GM19452 (cell line): ENCODE measurements around the gene RBKS.
A peak's percentile ranks its signal among the peaks of the same experiment; 100 is the strongest.

Source experiments
- ATAC-seq: cut with Tn5 transposase; IDR thresholded peaks from one replicate; pipeline ENCODE4 v1.9.1; 2021; ENCODE audit not compliant: unreplicated experiment

RBKS gene

DNA sequence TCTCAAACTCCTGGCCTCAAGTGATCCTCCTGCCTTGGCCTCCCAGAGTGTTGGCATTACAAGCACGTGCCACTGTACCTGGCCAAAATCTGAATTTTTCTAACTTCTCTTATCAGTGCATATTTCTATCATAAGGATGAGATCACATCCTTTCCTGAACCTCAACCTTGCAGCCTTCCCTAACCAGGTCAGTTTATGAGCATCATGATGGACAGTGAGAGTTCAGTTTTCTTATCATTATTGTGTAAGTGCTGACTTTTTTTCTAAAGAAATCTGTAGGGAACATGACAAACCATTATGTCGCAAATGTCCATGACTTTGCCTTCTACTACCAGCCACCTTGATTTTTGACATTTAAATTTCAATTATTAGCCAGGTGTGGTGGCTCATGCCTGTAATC lies 87.1 kb downstream of the RBKS start:
- no peak for ATAC-seq

DNA sequence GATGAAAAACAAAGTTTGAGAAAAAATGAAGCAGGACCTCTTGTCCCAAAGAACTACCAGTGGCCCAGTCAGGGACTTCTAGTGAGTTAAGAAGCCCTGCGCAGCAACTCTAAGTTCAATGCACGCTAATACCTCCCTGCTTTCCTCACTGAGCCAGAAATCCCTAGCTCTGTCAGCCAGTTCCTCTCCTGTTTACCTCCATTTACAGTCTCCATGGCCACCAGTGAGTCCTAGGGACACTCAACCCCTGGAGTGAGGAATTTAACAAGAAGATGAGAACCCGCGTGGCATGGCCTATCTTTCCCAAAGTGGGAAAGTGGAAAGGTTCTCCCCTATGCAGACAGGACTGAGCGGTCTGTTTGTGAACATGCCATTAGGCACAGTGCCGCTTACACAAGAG lies 87.6 kb downstream of the RBKS start:
- no peak for ATAC-seq

DNA sequence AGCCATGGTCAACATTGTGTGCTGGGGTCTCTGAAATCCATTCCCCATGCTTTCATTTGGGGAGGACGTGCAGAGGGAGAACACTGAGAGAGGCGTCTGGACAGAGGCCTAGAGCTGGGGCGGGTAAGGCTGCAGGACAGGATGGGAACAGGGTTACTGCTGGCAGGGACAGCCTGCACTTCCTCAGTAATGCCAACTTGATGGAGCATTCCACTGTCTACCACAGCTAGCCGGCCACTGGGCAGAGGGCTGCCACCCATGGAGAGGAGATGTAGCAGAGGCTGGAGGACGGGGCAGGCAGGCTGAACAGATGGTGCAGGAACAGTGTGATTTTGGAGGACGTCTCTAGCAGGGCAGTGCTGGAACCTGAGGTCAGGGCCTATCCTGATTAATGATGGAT lies 89.3 kb downstream of the RBKS start:
- no peak for ATAC-seq

DNA sequence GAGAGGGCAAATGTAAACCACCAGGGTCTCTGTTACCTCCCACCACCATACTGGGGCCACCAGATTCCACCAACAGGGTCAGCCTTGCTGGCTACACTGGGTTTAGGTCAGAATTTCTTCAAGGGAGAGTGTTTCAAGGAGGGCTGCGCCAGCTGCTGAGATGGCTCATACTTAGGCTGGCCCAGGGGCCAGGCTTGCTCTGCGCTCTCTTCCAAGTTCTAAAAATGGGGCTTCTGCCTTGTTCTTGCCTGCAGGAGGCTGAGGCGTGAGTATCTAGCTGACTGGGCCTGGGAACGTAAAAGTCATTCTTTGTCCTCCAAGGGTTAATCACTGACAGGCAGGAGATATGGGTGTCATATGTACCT lies 90.6 kb downstream of the RBKS start:
- no peak for ATAC-seq

DNA sequence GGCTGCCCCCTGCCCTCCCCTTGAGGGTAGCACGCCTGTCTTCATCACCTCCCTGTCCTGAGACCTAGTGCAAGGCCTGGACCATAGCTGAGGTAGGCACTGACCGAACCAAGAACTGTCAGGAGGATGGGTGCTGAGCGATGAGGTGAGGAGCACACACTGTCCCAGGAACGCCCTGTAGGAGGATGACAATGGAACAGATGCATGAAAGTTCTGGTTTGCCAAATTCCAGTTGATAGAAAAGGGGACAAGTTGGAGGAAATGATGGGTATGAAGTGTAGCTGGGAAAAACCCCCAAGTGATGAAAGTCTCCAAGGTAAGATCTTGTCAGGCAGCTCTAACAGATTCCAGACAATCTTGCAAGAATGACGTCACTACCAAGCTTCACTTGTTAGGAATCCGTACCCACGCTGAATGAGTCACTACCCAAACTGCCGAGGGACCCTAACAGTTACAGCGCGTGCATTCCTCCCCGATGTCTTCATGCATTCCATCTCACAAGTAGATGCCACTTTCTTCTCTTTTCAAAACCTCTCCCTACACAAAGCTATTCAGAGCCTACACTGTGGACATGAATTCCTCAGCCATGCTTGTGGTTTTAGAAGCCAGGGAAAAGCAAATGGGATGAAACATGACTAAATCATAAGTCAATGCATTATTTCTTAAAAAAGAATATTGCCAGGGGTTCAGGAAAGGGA lies 91.1 kb downstream of the RBKS start:
- ATAC-seq, result no peak

DNA sequence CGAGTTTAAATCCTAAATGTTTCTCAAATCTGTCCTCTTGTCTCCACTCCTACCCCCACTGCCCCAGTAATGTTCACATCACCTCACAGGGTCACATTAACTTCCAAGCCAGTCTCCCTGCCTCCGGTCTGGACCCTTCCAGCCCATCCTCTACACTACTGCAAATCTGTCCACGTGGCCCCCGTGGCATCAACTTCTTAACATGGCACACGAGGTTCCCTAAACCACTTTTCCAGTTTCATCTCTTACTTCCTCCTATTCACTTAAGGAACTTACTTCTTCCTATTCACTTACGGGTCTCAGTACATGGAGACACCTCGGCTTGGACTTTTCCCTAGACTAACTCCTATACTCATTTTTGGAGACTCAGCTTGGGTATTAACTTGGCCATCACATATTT lies 91.7 kb downstream of the RBKS start:
- ATAC-seq, result no peak

DNA sequence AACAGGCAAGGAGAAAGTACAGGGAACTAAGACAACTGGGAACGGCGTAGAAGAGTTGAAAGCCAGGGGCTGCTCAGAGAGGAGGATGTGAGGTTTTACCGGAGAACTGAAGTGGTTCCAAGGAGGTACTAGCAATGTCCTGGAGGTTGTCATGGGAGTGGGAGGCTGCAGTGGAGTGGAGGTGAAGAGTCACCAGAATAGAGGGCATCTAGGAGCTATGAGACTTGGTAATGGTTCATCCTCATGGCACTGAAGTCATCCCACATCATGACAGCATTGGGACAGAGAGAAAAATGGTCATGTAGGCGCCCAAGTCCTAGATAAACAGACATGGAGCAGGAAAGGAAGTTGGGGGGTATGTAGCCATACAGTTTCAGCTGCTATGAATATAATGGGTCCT lies 92.3 kb downstream of the RBKS start:
- no peak for ATAC-seq

DNA sequence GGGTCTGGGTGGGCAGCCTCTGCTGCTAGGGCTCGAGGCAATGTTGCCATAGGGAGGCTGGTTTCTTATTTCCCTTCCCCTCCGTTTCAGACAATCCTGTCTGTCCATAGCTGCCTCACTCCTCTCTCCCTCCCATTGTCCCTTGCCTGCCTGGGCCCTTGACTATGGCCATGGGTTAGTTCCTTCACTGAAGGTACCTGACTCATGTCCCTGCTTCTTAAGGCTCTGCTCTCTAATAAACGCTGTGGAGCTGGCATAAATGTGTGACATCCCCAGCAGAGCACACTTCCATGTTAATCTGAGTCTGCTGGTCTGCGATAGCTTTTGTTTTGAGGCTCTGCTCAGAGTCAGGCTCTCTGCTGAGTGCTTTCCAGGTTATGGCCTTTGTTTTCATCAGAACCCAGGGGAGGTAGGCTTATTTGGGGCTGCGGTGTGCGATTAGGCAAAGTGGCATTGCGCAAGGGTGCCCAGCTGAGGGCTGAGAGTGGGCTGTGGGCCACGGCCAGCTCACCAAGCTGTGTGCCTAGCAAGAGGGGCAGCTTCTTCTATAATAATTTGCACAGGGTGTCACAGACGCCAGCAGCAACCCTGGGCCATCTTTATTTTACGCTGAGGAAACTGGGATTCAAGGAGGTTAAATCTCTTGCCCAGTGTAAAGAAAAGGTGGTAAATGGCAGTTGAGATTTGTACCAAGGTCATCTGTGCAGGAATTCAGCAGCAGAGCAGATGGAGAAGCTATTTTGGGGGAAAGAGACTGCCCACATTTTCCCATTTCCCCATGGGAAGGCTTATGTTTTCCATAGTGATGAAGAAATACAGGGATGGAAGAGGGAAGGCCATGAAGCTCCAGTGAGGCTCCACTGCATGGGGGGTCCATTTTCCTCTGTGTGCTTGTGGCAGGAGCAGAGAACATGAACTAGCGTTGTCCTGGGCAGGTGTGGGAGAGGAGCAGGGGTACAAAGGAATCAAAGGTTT lies 93.1 kb downstream of the RBKS start:
- no peak for ATAC-seq

DNA sequence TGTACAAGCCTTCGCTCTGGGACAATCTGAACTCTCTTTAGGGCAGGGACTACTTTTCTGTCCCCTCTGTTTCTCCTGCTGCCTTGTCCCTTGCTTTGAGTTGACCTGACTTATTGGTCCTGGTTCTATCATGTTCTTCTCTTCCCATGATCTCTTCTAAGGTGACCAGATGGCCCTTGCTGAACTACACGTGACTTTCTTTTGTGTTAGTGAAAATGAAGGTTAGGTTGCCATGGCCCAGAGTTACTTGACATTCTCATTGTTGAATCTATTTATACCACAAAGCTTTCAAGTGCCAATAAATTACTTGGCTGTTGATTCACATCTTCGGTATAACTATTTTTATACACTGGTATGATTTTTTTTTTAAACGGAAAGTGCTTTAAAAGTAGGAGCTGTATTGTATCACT lies 94.3 kb downstream of the RBKS start:
- ATAC-seq, result no peak

DNA sequence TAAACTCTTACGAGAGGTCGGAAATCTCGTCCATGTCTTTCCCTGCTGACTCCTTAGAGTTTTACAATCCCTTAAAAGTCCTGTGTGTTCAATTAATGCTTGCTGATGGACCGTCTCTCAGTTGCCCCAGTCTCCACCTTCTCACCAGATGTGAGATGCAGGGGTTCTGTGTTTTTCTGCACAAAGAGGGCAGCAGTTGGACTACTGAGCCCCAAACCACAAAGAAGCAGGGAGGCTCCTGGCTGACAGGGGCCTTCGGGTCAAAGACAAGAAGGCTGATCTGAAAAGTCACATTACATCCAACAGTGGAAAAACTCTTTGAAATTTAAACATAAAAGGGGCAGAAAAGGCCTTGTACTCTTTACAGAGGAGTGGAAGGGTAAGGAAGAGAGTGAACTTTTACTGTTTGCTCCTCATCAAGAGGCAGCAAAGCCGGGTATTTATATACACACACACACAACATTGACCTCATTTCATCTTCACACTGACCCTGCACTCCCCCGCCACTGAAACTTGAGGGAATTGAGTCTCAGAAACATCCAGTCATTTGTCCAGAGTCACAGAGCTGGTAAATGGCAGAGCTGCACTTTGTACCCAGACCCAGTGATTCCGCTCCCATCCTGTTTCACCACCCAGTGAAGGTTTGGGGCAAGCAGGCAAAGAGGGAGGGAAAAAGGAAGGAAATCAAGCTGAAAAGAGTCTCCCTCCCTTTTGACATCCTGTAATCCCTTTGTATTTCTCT lies 94.9 kb downstream of the RBKS start:
- no peak for ATAC-seq

DNA sequence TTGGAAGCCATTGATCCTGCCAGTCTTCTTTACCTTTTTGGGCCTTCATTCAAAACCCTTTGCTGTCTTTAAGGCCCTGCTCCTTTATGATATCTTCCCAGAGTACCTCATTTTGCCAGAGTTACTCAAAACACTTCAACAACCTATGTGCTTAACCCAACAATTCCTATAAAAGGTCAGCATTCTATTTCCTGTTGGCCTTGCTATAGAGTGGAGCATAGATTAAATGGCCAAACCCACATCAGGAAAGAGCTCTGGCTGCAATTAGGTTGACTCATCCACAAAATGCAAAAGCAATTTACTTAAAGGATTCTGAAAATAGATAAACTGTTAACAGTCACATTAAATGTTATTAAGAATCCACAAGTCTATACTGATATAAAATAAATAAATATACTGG lies 97.4 kb downstream of the RBKS start:
- ATAC-seq, result no peak

DNA sequence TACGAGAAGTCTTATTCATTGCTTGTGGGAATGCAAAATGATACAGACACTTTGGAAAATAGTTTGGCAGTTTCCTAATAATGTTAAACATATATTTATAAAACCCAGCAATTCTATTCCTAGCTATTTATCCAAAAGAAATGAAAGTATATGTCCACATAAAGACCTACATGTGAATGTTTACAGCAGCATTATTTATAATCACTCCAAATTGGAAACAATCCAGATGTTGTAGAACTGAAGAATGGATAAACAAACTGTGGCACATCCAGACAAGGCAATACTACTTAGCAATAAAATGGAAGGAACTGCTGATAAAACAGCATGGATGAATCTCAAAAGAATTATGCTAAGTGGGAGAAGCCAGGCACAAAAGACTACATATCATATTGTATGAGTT lies 99.4 kb downstream of the RBKS start:
- ATAC-seq, result no peak

DNA sequence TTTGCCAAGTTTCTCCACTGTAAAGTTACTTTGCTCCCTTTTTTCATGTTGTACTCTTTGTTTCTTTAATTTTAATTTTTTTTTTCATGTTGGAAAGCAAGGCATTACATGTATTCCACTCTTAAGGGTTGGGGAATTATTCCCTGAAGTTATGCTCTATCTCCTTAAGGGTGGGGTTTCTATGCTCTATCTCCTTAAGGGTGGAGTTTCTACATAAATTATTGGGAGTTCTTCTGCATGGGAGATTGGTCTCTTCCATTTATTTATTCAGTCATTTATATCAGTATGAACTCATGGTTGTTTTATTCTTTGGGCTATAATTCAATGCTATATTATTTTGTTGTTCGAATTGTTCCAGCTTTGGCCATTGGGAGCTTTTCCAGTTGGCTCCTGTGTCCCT lies 107.5 kb downstream of the RBKS start:
- no peak for ATAC-seq

DNA sequence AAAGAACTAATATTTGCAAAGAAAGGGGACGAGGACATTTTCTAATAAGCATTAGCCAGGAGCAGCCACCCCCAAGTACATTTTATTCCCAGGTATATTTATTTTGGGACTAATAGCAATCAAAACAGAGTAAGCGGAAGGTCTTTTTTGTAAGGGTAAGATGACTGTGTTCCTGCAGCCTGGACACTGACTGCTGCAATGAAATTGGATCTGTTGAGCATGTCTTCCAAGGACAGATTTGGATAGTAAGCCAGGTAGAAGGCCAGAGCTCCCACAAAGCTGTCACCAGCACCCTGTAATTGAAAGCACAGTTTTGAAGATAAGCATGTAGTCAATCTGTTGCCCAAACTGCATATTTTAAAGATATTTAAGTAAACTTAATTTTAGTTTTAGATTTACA lies 108.7 kb downstream of the RBKS start:
- ATAC-seq, result no peak

DNA sequence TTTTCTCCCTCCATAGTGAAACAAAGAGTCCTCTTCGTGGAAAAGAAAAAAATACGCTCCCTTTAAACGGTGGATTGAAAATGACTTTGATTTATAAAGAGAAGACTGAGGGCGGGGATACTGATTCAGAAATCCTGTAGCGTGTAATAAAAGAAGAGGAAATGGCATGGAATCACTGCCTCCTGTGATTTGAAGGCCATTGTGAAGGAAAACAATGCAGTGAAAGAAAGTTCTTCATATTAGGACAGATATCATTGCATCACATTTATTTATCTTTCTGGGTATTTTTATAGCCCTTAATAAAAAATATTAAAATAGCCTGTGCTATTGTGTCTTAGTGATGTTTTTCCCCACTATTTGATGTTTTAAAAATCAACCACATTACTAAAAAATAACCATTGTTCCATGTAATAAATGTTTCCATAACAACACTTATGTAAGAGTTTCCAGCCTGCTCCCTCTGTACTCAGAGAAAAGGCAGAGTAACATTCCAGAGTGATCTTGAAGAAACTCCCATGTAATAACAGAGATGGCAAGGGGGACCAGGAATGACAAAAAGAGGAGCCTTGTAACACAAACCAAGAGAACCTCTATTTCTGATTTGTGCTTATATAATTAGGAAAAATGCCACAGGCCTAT lies 110.7 kb downstream of the RBKS start:
- ATAC-seq, result no peak

DNA sequence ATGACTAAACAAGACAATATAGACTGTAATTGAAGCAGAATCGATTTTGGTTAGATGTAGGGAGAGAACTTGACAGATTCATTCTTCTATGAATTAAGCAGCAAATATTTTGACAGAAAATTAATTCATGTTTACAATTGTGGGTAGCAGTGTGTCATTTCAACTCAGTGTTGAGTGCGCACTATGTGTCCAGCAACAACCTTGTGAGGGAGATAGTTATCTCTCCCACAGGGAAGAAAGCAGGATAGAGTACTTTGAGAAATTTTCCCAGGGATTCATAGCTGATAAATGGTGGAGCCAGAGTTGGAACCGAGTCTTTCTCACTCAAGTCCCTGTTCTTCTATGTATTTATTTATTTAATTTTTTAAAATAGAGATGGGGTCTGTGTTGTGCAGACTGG lies 113.5 kb downstream of the RBKS start:
- no peak for ATAC-seq

DNA sequence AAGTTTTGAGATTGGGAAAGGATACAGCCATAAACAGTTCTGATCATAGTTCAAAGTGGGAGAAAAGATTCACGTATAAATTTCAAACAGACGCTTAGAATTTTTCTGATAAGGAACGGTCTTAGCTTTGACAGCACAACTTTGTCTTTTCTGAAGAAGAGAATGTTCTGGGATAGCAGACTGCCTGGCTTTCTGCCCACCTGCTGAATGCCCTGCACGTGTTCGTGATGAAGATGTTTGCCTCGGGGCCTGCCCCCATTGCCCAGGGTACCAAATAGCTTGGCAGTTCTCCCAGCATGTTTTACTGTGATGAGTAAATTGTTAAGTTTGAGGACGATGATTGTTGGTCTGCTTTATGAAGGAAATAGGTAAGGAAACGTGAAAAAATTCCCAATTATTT lies 114.1 kb downstream of the RBKS start:
- no peak for ATAC-seq

DNA sequence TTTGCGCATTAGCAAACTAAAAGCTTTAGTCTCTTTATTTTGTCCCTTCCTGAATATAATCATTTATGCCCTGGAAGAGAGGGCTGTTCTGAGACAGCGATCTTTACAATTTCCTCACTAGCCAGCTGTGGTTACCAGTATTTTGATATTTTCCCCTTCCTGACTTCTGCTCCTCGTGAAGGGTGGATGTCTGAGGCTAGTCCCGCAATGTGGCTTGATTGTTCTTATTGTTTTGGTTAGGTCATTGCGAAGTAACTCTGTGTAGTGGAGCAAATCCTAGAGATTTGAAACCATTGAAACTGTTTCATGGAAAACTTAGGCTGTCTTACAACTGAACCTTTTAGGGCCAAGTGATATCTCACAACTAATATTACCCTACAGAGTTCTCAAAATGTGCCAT lies 116.2 kb downstream of the RBKS start:
- ATAC-seq, result no peak

DNA sequence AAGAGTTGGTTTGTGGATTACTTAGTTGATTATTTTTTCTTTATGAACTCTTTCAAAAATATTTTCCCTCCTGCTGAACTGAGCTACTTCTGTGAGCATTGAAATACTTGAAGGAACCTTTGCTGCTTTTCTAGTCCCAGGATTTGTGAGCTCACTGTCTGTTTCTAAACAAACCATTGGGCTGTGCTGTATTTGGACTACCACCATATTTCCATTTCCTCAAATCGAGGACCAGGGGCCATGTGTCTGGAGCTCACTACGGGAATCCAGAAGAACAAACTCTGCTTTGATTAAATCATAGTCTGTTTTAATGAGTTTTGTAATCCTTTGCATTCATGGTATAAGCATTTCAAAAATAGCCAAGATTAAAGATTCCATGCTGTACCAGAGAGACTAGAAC lies 117.4 kb downstream of the RBKS start:
- ATAC-seq, result no peak

DNA sequence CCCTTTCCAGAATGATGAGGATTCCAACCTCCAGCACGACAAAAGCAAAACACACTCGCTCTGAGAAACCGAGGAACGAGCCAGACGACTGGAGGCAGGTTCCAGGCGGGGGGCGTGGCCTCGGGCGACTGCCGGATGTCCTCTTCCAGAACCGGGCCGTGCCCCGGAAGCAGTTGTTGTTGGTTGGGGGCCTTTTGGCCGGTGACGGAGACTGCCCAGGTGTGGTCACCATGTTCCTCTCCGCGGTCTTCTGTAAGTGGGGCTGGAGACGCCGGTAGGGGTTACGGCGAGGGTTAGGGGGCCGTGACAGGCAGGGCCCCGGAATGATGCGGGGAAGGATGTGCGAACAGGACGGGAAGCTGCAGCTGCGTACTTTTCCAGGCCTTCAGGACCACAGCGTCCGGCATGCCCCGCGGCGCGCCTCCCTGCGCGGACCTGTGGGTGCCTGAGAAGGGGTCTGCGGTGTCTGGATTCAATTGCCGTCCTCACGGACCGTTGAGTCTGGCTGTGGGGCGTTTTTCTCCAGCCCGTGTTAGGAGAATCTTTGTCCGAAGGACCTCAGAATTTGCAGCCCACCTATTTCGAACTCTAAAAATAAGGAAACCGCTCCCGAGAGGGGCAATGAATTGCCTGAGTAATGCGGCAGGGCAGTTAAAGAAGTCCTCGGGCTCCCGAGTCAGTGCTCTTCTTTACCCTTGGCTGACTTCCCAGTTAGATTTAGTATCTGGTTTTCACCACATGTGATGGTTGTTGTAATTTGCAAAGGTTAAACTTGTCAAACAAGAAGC lies 118.4 kb downstream of the RBKS start, which contains the start of gene MRPL33:
Gene MRPL33, plus strand, starts transcription at position 172 of the 788 bp plus-strand sequence. Its CDS starts 59 bp downstream, at position 231.
- ATAC-seq, result peak; percentile 96
